OCI-LY7 (cell line): ENCODE results near the gene KCNJ14. TPM values are rescaled to one million over a fixed set of nuclear protein-coding genes. Genes with fewer than 3 reads are reported as not detected.

Experiments
- BruUV-seq: library from RNA; stranded (reverse); fragments of 400-500 nt; replicated peaks from 2 replicates; lab custom pipeline; 2021; lab: Mats Ljungman, UMichigan
- CTCF ChIA-PET: fragments of 300-600 bp; sonication (Branson Sonifier 250); formaldehyde crosslinking; loops from one replicate; lab custom pipeline; 2022; ENCODE audit warnings: antibody characterized with exemption; ENCODE audit not compliant: unreplicated experiment; lab: Charles Lee
- POLR2A ChIA-PET: fragments of 300-600 bp; sonication (Branson Sonifier 250); formaldehyde crosslinking; loops from one replicate; lab custom pipeline; 2022; ENCODE audit warnings: antibody characterized with exemption; lab: Charles Lee
- DNase-seq: peaks from one replicate; pipeline ENCODE4 v3.0.0-alpha.2; 2015; ENCODE audit warnings: low spot score
- H2AFZ ChIP-seq: fragments of 200-600 bp; sonication (generic), shearing (Covaris generic); 2 replicates; pipeline ENCODE4 v1.6.1; 2014; ENCODE audit warnings: mild to moderate bottlenecking, antibody characterized with exemption, low read length, moderate library complexity
- H3K27ac ChIP-seq: fragments of 200-600 bp; sonication (generic); 2 replicates; pipeline ENCODE4 v1.5.1; 2014; ENCODE audit warnings: mixed run types, low read depth, mild to moderate bottlenecking, moderate library complexity, low read length, inconsistent platforms; ENCODE audit not compliant: poor library complexity, severe bottlenecking
- H3K36me3 ChIP-seq: fragments of 200-600 bp; sonication (generic); 2 replicates; pipeline ENCODE4 v1.6.1; 2014; ENCODE audit warnings: mild to moderate bottlenecking, antibody characterized with exemption, low read length, moderate library complexity, mixed read lengths; ENCODE audit not compliant: insufficient read depth
- H3K4me1 ChIP-seq: fragments of 200-600 bp; sonication (generic); 2 replicates; pipeline ENCODE4 v1.5.1; 2014; ENCODE audit warnings: mild to moderate bottlenecking, low read length; ENCODE audit not compliant: insufficient read depth, poor library complexity, severe bottlenecking
- H3K4me2 ChIP-seq: fragments of 200-600 bp; sonication (generic); 2 replicates; pipeline ENCODE4 v1.6.1; 2014; ENCODE audit warnings: mild to moderate bottlenecking, low read length
- H3K4me3 ChIP-seq: fragments of 200-600 bp; sonication (generic); 2 replicates; pipeline ENCODE4 v1.5.1; 2014; ENCODE audit warnings: mild to moderate bottlenecking, low read depth, low read length; ENCODE audit not compliant: poor library complexity, severe bottlenecking
- H3K79me2 ChIP-seq: fragments of 200-600 bp; sonication (generic); 2 replicates; pipeline ENCODE4 v1.6.1; 2016; ENCODE audit warnings: low read depth, mild to moderate bottlenecking, low read length, moderate library complexity, mixed read lengths; ENCODE audit not compliant: insufficient read depth
- H3K9me2 ChIP-seq: fragments of 200-600 bp; sonication (generic); 2 replicates; pipeline ENCODE4 v1.6.1; 2016; ENCODE audit warnings: mild to moderate bottlenecking, low read length, mixed read lengths; ENCODE audit not compliant: insufficient read depth
- H3K9me3 ChIP-seq: fragments of 200-600 bp; sonication (generic); 2 replicates; pipeline ENCODE4 v1.6.1; 2014; ENCODE audit warnings: mild to moderate bottlenecking, mixed run types, low read length, mixed read lengths
- H4K20me1 ChIP-seq: fragments of 200-600 bp; sonication (generic); 2 replicates; pipeline ENCODE4 v1.6.1; 2014; ENCODE audit warnings: mild to moderate bottlenecking, antibody characterized with exemption, low read length, moderate library complexity, mixed read lengths; ENCODE audit not compliant: insufficient read depth
- CTCF ChIP-seq: fragments of 200-600 bp; sonication (generic); conservative IDR thresholded peaks from 2 replicates; pipeline ENCODE4 v1.5.1; 2014; ENCODE audit warnings: mild to moderate bottlenecking, antibody characterized with exemption, low read length, moderate library complexity, mixed read lengths
- EZH2phosphoT487 ChIP-seq: fragments of 200-600 bp; sonication (generic); IDR thresholded peaks from 2 replicates; pipeline ENCODE4 v1.6.1; 2018; ENCODE audit warnings: low read depth, borderline replicate concordance, mild to moderate bottlenecking, mixed run types, antibody characterized with exemption, low read length, moderate library complexity, mixed read lengths
- intact Hi-C: fragments of 100-400 bp; cut with micrococcal nuclease; formaldehyde crosslinking; loops from one replicate; pipeline ENCODE4 v1.10.0; 2022; ENCODE audit not compliant: unreplicated experiment
- total RNA-seq, 2 experiments: library from RNA; depleted of rRNA in 1 of 2; stranded (reverse); fragments of >200 nt in 1 of 2; shearing (Covaris generic) in 1 of 2; gene quantifications; 2 replicates each; pipeline ENCODE4 v1.2.3, GENCODE V29; 2014 to 2022

KCNJ14 gene
- total RNA-seq, 2 experiments from 2014 or later = 0.85 to 2.6 TPM

GRCh38 chr19:48436586-48436985, 18.8 kb upstream of the KCNJ14 start:
- DNase-seq = no peak
- H3K9me2 ChIP-seq = no peaks in the 10 kb centered on the region
- POLR2A ChIA-PET = no interaction called here
- H3K36me3 ChIP-seq = no peaks in the 10 kb centered on the region
- no peak overlapping the region for H3K4me3 ChIP-seq
- TF ChIP-seq CTCF (no peak), EZH2phosphoT487 (no peak)
- CTCF ChIA-PET = no interaction called here
- no peaks in the 10 kb centered on the region for H3K4me1 ChIP-seq
- no peak overlapping the region for H3K27ac ChIP-seq
- H3K79me2 ChIP-seq = no peaks in the 10 kb centered on the region
- intact Hi-C loops = no loop called here
- no peak overlapping the region for H3K4me2 ChIP-seq
- H4K20me1 ChIP-seq = no peaks in the 10 kb centered on the region
- H3K9me3 ChIP-seq = no peaks in the 10 kb centered on the region
- no TSS peak for BruUV-seq
- H2AFZ ChIP-seq = no peak overlapping the region

- H3K4me2 ChIP-seq = no peak overlapping the region
- no peak overlapping the region for H2AFZ ChIP-seq
- H3K9me2 ChIP-seq = no peaks in the 10 kb centered on the region
- peaks cover 6% of the 10 kb centered on the region for H3K79me2 ChIP-seq
- intact Hi-C loops = no loop called here
- no TSS peak for BruUV-seq
- H3K27ac ChIP-seq = no peak overlapping the region
- CTCF ChIA-PET = no interaction called here
- H3K4me3 ChIP-seq = no peak overlapping the region
- peaks cover 13% of the 10 kb centered on the region for H3K4me1 ChIP-seq
- no peaks in the 10 kb centered on the region for H4K20me1 ChIP-seq
- no peak for DNase-seq
- H3K36me3 ChIP-seq = no peaks in the 10 kb centered on the region
- H3K9me3 ChIP-seq = no peaks in the 10 kb centered on the region
- POLR2A ChIA-PET = interaction anchor here (0.6 kb wide), 1 partner anchor 18 kb away, joined by 3 read pairs; no protein-coding TSS in a partner anchor
- TF ChIP-seq CTCF = no peak
- no peak for TF ChIP-seq EZH2phosphoT487
Measured at GRCh38 chr19:48441360-48442050, 13.9 kb upstream of the KCNJ14 start.

- peaks cover 14% of the 10 kb centered on the region for H3K79me2 ChIP-seq
- BruUV-seq = no TSS peak
- H3K4me2 ChIP-seq = no peak overlapping the region
- ChIA-PET POLR2A (no interaction called here), CTCF (no interaction called here)
- H3K4me1 ChIP-seq = peaks cover 21% of the 10 kb centered on the region
- H4K20me1 ChIP-seq = no peaks in the 10 kb centered on the region
- no peak overlapping the region for H3K27ac ChIP-seq
- H3K9me3 ChIP-seq = no peaks in the 10 kb centered on the region
- H2AFZ ChIP-seq = no peak overlapping the region
- intact Hi-C loops = no loop called here
- DNase-seq = no peak
- no peak overlapping the region for H3K4me3 ChIP-seq
- H3K9me2 ChIP-seq = no peaks in the 10 kb centered on the region
- TF ChIP-seq CTCF (no peak), EZH2phosphoT487 (no peak)
- peaks cover 4% of the 10 kb centered on the region for H3K36me3 ChIP-seq
Measured at GRCh38 chr19:48442116-48443035, 13.0 kb upstream of the KCNJ14 start.
